ENCODE results near the gene SERINC3.

The SERINC3 gene

GRCh38 chr20:44533928-44534327 lies 12.1 kb upstream of the SERINC3 start:
- in situ Hi-C loops (cut with HindIII; ENCODE audit: low sequenced_read_pairs) = no loop called here

GRCh38 chr20:44532981-44533331 lies 11.1 kb upstream of the SERINC3 start:
- in situ Hi-C loops (cut with HindIII; ENCODE audit: low sequenced_read_pairs) = no loop called here

GRCh38 chr20:44532259-44532980 lies 10.6 kb upstream of the SERINC3 start:
- in situ Hi-C loops (cut with HindIII; ENCODE audit: low sequenced_read_pairs) = no loop called here

- in situ Hi-C loops (cut with HindIII; ENCODE audit: low sequenced_read_pairs) = no loop called here
These were observed 6.4 kb upstream of the SERINC3 start for GRCh38 chr20:44528309-44528708.

GRCh38 chr20:44527716-44528199 lies 5.9 kb upstream of the SERINC3 start:
- in situ Hi-C loops (cut with HindIII; ENCODE audit: low sequenced_read_pairs) = no loop called here

- in situ Hi-C loops (cut with HindIII; ENCODE audit: low sequenced_read_pairs) = no loop called here
These were observed 4.3 kb upstream of the SERINC3 start for GRCh38 chr20:44526129-44526528.

- in situ Hi-C loops (cut with HindIII; ENCODE audit: low sequenced_read_pairs) = no loop called here
These were observed 1.9 kb upstream of the SERINC3 start for GRCh38 chr20:44523746-44524145.

GRCh38 chr20:44522841-44523240 lies 971 bp upstream of the SERINC3 start:
- in situ Hi-C loops (cut with HindIII; ENCODE audit: low sequenced_read_pairs) = no loop called here

GRCh38 chr20:44520881-44521280 lies 989 bp downstream of the SERINC3 start:
- in situ Hi-C loops (cut with HindIII; ENCODE audit: low sequenced_read_pairs) = no loop called here

GRCh38 chr20:44518248-44518647 lies 3.6 kb downstream of the SERINC3 start:
- in situ Hi-C loops (cut with HindIII; ENCODE audit: low sequenced_read_pairs) = no loop called here

GRCh38 chr20:44517454-44517853 lies 4.4 kb downstream of the SERINC3 start:
- in situ Hi-C loops (cut with HindIII; ENCODE audit: low sequenced_read_pairs) = no loop called here

- in situ Hi-C loops (cut with HindIII; ENCODE audit: low sequenced_read_pairs) = no loop called here
These were observed 5.4 kb downstream of the SERINC3 start for GRCh38 chr20:44516491-44516890.

- in situ Hi-C loops (cut with HindIII; ENCODE audit: low sequenced_read_pairs) = no loop called here
These were observed 8.0 kb downstream of the SERINC3 start for GRCh38 chr20:44513871-44514270.

- in situ Hi-C loops (cut with HindIII; ENCODE audit: low sequenced_read_pairs) = no loop called here
These were observed 12.1 kb downstream of the SERINC3 start for GRCh38 chr20:44509762-44510161.

- in situ Hi-C loops (cut with HindIII; ENCODE audit: low sequenced_read_pairs) = no loop called here
These were observed 17.2 kb downstream of the SERINC3 start for GRCh38 chr20:44504402-44505307.

GRCh38 chr20:44502968-44503367 lies 18.9 kb downstream of the SERINC3 start:
- in situ Hi-C loops (cut with HindIII; ENCODE audit: low sequenced_read_pairs) = no loop called here

GRCh38 chr20:44501448-44501847 lies 20.4 kb downstream of the SERINC3 start:
- in situ Hi-C loops (cut with HindIII; ENCODE audit: low sequenced_read_pairs) = no loop called here

- in situ Hi-C loops (cut with HindIII; ENCODE audit: low sequenced_read_pairs) = no loop called here
These were observed 21.6 kb downstream of the SERINC3 start for GRCh38 chr20:44500221-44500620.

- in situ Hi-C loops (cut with HindIII; ENCODE audit: low sequenced_read_pairs) = no loop called here
These were observed 24.1 kb downstream of the SERINC3 start for GRCh38 chr20:44497761-44498160.

GRCh38 chr20:44496976-44497375 lies 24.9 kb downstream of the SERINC3 start:
- in situ Hi-C loops (cut with HindIII; ENCODE audit: low sequenced_read_pairs) = no loop called here

- in situ Hi-C loops (cut with HindIII; ENCODE audit: low sequenced_read_pairs) = no loop called here
These were observed 25.9 kb downstream of the SERINC3 start for GRCh38 chr20:44495802-44496481.

All from DLD1 (cell line).